Lung microvascular endothelial cell (primary cell): ENCODE results near the gene CHST11. TPM values are rescaled to one million over a fixed set of nuclear protein-coding genes. Genes with fewer than 3 reads are reported as not detected.

Source experiments
- DNase-seq, 2 donors: peaks; one replicate each; pipeline versions ENCODE4 v3.0.0 to v3.0.0-alpha.2; 2010; ENCODE audit warnings: low read depth in 2 of 2
- total RNA-seq: library from RNA; depleted of rRNA; stranded (reverse); fragments of >200 nt; gene quantifications from 2 replicates; pipeline ENCODE4 v1.2.1, GENCODE V29; 2014

CHST11 gene
- total RNA-seq, 1 donor from 2014 or later = 4.8 TPM

DNA sequence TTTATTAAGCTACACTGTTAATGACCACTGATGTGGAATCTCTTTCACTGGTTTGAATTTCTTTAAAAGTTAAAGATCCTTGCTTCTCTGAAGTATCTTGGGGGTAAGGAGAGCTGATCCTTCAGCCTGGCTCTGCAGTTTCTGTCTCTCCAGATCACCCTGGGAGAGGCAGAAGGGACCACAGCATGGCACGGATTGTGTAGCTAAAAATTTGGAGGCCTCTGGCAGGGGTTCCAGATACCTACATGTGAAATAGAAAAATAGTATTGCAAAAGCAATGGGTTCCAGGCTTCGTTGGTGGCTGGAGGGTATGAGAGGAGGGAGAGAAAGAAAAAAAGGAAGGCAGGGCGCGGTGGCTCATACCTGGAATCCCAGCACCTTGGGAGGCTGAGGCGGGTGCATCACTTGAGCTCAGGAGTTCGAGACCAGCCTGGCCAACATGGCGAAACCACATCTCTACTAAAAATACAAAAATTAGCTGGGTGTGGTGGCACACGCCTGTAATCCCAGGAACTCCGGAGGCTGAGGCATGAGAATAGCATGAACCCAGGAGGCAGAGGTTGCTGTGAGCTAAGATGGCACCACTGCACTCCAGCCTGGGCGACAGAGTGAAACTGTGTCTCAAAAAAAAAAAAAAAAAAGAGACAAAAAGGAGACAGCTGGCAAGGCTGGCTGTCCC lies 3.4 kb downstream of the CHST11 start:
- DNase-seq = no peak

DNA sequence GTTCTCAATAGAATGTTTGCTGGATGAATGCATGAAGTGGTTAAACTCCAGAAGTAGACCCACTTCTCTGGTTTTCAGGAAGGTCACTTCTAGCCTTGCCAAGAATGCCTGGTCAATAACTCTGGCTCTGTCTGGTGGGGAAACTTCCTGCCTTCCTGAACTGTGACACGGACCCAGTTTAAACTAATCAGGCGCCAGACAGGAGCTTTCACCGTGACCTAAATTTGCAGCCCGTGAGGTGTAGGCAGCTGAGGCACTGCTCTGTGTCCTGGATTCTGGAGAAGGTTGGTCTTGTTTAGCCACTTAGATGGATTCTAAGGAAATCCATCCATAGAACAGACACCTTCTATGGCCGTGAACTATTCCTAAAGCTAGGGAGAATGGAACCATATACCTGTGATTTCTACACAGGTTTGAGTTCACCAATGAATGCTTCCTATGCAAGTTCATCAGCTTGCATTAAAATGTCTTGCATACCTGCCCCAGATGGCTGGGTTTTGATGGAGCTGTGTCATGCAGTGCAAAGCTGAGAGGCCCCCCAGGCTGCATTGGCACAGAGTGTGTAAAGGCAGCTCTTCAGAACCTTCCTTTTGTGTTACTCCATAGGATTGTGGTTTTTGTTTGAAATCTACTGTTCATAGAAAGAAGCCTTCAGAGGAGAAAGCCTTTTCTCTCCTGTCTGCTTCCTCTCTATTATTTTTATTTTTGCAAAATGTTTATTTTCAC lies 4.4 kb downstream of the CHST11 start:
- peak; percentile 29 to 47 for DNase-seq

GRCh38 chr12:104462325-104462724 lies 5.6 kb downstream of the CHST11 start:
- DNase-seq = no peak

GRCh38 chr12:104462931-104463339 lies 6.2 kb downstream of the CHST11 start:
- DNase-seq = peak in 1 of 2 donors; percentile 73

DNA sequence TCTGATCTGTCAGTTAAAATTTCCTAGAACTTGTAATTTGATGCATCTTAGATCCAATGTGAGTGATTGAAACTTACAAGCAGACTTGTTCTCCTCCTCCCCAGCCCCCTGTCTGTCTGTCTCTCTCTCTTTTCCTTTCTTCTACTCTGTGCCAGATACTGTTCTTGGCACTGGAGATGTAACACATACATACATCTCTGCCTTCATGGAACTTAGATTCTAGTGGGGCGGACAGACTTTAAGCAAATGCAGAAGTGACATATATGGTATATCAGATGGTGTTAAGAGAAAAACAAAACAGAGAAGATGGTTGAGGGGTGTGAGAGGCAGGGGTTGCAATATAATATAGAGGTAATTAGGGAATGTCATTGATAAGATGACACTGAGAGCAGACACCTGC lies 6.6 kb downstream of the CHST11 start:
- DNase-seq = peak in 1 of 2 donors; percentile 25

DNA sequence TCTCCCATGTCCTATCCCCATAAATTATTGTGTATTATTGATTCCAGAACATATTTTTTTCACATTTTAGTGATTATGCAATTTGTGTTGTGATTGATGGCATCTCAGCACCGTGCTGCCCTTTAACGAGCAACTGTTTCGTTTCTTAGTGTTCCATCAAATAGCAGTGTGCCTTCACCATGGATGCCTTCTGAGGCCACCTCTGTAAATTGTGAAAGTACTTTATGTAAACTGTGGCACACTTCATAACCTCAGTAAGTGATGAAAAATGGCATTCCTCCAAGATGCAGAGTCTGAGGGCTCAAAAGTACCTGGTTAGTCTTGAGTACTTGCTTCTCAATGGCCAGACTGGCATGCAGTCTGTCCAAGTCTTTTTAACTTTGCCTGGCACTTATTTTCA lies 8.2 kb downstream of the CHST11 start:
- no peak for DNase-seq

DNA sequence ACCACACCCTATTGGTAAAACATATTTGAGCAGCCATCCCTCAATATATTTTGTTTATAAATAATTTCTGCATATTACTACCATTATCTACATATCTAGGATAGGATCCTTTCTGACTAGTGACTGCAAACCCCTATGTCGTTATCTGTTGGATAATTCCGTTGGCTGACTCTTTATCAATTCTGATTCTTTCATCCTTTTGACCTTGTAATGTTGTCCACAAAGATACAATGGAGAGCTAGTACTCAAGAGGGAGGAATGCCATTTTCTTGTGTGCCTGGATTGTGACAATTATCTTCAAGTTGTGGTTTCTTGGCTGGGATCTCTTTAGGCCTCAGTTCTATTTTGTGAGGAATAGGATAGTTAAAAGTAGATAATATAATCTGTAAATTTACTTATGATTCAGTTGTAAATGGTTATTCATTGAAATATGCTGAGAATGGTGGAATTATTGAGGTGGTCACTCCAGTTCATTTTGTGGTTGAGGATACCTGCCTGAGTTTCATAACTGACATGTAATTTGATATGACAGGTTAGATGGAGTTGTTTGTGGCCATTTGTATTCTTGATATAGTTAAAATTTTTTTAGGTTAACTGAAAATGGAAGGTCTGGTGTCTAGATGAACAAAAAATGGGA lies 10.1 kb downstream of the CHST11 start:
- no peak for DNase-seq

- DNase-seq = no peak
Observed at GRCh38 chr12:104467346-104467837, 10.6 kb downstream of the CHST11 start.

- DNase-seq = no peak
Observed at GRCh38 chr12:104468371-104468770, 11.6 kb downstream of the CHST11 start.

DNA sequence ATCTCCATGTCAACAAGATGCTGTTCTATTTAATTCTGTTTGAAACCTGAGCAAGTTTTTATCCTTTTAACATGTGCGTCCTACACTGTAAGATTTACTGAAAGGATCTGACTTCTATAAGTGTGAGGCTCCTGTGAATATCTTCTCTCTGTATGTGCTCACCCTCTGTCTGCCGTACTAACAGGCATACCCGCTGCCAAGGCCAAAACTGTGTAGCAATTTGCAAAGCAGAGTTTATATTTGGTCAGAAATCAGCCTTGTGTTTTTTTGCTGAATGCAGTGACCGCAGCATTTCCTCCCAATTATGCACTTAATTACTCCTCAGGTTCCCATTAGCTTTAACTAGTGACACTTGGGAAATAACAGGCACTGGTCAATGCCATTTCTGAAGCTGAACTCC lies 12.3 kb downstream of the CHST11 start:
- no peak for DNase-seq

GRCh38 chr12:104469523-104469922 lies 12.8 kb downstream of the CHST11 start:
- DNase-seq = no peak

GRCh38 chr12:104470521-104470920 lies 13.8 kb downstream of the CHST11 start:
- DNase-seq = no peak

DNA sequence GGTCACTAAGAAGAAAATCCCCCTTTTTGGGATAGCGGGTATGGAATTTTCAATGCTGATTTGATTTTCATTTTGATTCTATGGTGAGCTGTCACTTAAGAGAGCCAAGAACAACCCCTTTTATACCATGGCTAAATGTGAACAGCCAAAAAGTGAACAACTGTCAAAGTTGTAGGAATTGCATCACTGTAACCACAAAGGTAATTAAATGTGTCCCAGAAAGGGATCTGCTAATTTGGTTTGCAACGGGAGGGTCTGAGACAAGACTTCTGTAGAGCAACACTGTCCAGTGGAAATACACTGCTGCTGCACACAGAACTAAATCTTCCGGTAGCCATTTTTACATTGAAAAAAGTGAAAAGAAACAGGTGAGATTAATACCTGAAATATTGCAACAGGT lies 14.6 kb downstream of the CHST11 start:
- DNase-seq = no peak

DNA sequence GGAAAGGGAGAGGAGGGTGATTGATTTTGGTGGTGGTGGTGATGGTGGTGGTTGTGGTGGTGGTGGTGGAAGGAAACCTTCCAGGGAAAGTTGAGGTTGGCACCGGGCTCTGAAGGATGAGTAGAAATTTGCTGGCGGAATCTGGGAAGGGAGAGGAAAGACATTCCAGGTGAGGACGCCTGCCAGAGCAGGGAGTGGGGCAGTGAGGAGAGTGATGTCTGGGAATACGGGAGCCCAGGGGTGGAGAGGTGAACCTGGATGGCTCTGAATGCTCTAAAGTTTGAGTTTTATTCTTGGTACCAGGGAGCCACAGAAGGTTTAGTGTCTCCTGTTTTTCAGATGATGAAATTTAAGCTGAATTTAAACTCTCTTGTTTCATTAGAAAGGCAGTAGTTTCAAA lies 16.0 kb downstream of the CHST11 start:
- no peak for DNase-seq

GRCh38 chr12:104473374-104473983 lies 16.7 kb downstream of the CHST11 start:
- DNase-seq = peak; percentile 42 to 56

GRCh38 chr12:104475271-104475670 lies 18.5 kb downstream of the CHST11 start:
- peak in 1 of 2 donors; percentile 56 for DNase-seq

DNA sequence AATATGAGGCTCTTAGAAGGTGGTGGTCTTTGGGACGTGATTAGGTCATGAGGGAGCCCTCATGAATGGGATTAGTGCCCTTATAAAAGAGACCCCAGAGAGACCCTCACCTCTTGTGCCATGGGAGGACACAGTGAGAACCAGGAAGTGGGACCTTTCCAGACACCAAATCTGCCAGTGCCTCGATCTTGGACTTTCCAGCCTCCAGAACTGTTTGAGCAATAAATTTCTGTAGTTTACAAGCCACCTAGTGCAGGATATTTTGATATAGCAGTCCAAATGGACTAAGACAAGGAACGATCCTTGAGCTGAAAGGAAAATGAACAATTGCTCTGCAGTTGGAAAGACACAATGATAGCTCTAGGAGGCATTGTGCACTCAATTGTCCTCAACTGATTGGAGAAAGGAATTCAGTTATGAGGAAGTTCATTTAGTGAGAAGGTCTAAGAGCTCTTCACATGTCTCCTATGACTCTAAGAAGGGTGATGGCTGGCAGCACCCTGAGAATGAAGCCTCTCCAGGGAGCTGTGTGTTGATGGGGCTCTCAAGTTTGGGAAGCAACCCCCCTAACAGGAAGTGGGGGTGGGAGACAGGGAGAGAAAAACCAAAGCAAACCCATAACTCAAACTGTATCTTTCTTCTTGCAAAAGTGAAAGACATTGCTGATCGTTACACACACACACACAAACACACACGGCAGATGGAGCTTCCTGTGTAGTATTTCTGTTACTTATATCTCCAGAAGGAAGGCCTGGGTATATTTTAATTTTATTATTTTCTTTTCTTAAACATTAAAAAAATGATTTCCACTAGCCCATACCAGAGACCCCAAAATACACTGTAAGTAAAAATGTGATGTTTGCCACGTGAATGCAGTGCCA lies 21.0 kb downstream of the CHST11 start:
- DNase-seq = peak in 1 of 2 donors; percentile 43

DNA sequence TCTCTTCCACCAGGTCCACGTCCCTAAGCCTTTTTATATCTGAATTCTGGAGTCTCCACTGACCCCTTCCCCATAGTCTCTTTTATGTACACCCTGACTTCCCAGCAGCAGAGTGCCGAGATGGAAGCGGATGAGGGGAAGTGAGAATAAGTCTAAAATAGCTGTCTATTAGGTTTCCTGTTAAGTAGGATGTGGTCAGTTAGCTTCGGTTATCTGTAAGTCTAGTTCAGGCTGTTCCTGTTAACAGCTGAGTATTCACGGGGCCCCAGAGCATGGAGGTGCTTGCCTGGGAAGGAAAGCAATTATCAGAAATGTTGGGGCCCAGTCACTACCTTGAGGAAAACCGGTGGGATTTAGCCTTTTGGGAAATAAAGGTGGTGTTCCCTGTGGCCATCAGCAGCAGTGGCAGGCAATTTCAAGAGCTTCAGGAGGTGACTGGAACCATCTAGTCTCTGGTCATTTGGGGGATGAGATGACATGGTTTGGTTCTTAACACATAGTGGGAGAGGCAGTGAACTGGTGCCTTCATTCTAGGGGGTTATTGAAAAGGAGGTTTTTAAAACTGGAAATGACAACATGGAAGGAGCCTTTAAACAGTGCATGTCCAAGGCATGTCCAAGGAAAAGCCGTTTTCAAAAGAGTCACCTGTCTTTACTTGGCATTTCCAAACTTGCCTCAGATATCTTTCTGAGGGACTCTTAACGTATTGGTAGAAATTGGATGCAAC lies 21.8 kb downstream of the CHST11 start:
- peak in 1 of 2 donors; percentile 78 for DNase-seq

- no peak for DNase-seq
Observed at GRCh38 chr12:104479123-104479662, 22.4 kb downstream of the CHST11 start.

- DNase-seq = no peak
Observed at GRCh38 chr12:104480012-104480411, 23.3 kb downstream of the CHST11 start.
